ENCODE results near the gene ANKRD44. TPM values are rescaled to one million over a fixed set of nuclear protein-coding genes. Genes with fewer than 3 reads are reported as not detected.

The ANKRD44 gene
- total RNA-seq, 1 experiment from 2014 or later, result 0.68 TPM

DNA sequence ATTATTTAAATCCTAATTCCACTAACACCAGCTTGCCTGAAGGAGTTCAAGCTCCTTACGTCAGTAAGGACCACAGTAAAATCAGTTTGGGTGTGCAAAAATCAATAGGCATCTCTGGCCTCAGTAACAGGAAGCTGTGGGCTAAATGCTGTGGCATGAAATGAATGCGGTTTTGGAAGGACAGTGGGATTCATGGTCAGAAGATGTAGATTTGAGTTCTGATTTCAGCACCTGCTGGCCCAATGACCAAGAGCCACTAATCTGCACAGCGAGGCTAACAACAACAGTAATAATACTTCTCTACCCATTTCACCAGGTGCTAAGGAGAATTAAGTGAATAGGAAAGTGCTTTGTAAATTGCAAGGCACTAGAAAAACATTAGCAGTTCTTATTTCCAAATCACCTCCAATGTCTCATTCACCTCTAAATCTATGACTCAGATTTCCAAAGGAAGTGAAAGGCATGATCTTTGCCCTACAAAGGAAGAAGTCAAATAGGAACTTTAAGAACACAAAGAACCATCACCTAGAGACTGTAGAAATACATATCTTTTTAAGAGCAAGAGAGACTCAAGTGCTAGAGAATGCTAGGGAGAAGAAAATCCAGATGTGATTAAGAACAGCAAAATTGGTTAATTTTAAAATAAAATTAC is 172.6 kb downstream of the ANKRD44 start (continued):
- TF ChIP-seq, protein P1, sequence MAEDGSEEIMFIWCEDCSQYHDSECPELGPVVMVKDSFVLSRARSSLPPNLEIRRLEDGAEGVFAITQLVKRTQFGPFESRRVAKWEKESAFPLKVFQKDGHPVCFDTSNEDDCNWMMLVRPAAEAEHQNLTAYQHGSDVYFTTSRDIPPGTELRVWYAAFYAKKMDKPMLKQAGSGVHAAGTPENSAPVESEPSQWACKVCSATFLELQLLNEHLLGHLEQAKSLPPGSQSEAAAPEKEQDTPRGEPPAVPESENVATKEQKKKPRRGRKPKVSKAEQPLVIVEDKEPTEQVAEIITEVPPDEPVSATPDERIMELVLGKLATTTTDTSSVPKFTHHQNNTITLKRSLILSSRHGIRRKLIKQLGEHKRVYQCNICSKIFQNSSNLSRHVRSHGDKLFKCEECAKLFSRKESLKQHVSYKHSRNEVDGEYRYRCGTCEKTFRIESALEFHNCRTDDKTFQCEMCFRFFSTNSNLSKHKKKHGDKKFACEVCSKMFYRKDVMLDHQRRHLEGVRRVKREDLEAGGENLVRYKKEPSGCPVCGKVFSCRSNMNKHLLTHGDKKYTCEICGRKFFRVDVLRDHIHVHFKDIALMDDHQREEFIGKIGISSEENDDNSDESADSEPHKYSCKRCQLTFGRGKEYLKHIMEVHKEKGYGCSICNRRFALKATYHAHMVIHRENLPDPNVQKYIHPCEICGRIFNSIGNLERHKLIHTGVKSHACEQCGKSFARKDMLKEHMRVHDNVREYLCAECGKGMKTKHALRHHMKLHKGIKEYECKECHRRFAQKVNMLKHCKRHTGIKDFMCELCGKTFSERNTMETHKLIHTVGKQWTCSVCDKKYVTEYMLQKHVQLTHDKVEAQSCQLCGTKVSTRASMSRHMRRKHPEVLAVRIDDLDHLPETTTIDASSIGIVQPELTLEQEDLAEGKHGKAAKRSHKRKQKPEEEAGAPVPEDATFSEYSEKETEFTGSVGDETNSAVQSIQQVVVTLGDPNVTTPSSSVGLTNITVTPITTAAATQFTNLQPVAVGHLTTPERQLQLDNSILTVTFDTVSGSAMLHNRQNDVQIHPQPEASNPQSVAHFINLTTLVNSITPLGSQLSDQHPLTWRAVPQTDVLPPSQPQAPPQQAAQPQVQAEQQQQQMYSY (CRISPR knock-in tag; IDR thresholded peaks at IDR 0.05), result no peak
- TF ChIP-seq TEAD4 (CRISPR knock-in tag; IDR thresholded peaks at IDR 0.05) (no peak), SOX15 (CRISPR knock-in tag; IDR thresholded peaks at IDR 0.05) (no peak), NR2C2 (CRISPR knock-in tag; IDR thresholded peaks at IDR 0.05) (no peak), NR3C1 (CRISPR knock-in tag; conservative IDR thresholded peaks at IDR 0.05; ENCODE audit: low read depth) (no peak)
- TF ChIP-seq, protein P2, sequence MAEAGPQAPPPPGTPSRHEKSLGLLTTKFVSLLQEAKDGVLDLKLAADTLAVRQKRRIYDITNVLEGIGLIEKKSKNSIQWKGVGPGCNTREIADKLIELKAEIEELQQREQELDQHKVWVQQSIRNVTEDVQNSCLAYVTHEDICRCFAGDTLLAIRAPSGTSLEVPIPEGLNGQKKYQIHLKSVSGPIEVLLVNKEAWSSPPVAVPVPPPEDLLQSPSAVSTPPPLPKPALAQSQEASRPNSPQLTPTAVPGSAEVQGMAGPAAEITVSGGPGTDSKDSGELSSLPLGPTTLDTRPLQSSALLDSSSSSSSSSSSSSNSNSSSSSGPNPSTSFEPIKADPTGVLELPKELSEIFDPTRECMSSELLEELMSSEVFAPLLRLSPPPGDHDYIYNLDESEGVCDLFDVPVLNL (CRISPR knock-in tag; IDR thresholded peaks at IDR 0.05; ENCODE audit: borderline replicate concordance, low read depth), result no peak
- TF ChIP-seq, protein P3, sequence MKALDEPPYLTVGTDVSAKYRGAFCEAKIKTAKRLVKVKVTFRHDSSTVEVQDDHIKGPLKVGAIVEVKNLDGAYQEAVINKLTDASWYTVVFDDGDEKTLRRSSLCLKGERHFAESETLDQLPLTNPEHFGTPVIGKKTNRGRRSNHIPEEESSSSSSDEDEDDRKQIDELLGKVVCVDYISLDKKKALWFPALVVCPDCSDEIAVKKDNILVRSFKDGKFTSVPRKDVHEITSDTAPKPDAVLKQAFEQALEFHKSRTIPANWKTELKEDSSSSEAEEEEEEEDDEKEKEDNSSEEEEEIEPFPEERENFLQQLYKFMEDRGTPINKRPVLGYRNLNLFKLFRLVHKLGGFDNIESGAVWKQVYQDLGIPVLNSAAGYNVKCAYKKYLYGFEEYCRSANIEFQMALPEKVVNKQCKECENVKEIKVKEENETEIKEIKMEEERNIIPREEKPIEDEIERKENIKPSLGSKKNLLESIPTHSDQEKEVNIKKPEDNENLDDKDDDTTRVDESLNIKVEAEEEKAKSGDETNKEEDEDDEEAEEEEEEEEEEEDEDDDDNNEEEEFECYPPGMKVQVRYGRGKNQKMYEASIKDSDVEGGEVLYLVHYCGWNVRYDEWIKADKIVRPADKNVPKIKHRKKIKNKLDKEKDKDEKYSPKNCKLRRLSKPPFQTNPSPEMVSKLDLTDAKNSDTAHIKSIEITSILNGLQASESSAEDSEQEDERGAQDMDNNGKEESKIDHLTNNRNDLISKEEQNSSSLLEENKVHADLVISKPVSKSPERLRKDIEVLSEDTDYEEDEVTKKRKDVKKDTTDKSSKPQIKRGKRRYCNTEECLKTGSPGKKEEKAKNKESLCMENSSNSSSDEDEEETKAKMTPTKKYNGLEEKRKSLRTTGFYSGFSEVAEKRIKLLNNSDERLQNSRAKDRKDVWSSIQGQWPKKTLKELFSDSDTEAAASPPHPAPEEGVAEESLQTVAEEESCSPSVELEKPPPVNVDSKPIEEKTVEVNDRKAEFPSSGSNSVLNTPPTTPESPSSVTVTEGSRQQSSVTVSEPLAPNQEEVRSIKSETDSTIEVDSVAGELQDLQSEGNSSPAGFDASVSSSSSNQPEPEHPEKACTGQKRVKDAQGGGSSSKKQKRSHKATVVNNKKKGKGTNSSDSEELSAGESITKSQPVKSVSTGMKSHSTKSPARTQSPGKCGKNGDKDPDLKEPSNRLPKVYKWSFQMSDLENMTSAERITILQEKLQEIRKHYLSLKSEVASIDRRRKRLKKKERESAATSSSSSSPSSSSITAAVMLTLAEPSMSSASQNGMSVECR (CRISPR knock-in tag; IDR thresholded peaks at IDR 0.05; ENCODE audit: borderline replicate concordance), result no peak
- TF ChIP-seq, protein P4, sequence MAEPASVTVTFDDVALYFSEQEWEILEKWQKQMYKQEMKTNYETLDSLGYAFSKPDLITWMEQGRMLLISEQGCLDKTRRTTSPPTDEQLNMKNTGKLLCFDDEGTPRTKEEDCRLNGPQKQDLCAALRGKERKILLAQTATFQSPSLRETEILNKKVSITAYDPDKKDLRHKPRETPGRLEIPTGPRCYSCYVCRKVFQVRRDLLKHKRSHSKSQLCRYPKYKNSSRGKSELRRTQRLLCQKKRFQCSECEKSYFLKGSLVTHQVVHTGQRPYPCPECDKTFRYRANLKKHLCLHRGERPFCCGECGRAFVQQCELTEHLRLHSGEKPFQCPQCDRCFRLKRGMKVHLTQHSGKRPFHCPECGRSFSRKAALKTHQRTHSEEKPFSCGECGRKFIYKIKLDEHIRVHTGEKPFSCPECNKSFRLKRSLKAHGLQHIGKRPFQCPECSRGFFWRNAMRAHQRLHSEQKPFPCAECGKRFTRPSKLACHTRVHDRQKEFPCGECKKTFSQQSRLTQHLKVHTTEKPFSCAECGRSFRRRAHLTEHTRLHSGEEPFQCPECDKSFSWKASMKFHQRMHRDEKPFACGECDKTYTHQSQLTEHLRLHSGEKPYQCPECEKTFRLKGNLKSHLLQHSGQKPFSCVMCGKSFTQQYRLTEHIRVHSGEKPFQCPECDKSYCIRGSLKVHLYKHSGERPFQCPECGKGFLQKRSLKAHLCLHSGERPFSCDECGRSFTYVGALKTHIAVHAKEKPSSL (CRISPR knock-in tag; conservative IDR thresholded peaks at IDR 0.05), result no peak
- TF ChIP-seq, protein P5, sequence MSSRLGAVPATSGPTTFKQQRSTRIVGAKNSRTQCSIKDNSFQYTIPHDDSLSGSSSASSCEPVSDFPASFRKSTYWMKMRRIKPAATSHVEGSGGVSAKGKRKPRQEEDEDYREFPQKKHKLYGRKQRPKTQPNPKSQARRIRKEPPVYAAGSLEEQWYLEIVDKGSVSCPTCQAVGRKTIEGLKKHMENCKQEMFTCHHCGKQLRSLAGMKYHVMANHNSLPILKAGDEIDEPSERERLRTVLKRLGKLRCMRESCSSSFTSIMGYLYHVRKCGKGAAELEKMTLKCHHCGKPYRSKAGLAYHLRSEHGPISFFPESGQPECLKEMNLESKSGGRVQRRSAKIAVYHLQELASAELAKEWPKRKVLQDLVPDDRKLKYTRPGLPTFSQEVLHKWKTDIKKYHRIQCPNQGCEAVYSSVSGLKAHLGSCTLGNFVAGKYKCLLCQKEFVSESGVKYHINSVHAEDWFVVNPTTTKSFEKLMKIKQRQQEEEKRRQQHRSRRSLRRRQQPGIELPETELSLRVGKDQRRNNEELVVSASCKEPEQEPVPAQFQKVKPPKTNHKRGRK (CRISPR knock-in tag; IDR thresholded peaks at IDR 0.05; ENCODE audit: borderline replicate concordance), result no peak

DNA sequence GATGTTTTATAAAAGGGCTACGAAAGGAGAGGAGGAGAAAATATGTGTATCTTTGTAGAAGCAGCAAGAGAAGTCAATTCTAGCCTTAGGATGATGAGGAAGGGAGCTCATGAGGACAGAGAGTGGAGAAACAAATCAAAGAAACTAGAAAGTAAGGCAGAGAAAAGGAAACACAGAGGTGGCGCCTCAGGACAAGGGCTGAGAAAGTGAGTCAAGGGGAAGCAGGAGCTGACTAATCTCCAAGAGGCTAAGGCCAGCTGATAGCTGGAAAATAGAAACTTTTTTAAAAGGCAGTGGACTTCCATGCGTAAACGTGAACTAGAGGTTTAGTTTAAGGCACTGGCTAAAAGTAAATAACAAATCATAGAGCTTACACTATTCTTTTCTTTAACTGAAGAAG is 173.3 kb downstream of the ANKRD44 start:
- POLR2A ChIA-PET, result interaction anchor here (0.7 kb wide), 1 partner anchor 327 kb away, joined by 3 read pairs; no protein-coding TSS in a partner anchor
- H3K36me3 Mint-ChIP-seq, result no peaks in the 10 kb centered on the region
- DNase-seq (ENCODE audit: low spot score) (no peak), ATAC-seq (no peak)
- CTCF ChIA-PET, result interaction anchor here (1.3 to 1.9 kb wide), 2 partner anchors 30 to 31 kb away, joined by 3 to 12 read pairs; no protein-coding TSS in a partner anchor
- no peak overlapping the region for H3K4me3 Mint-ChIP-seq
- no peak overlapping the region for H3K27ac Mint-ChIP-seq
- peaks cover 6% of the 10 kb centered on the region; the same call in 1 of the 2 replicates for H3K4me1 Mint-ChIP-seq
- H3K27me3 Mint-ChIP-seq (ENCODE audit: low read depth), result no peaks in the 10 kb centered on the region
- no peaks in the 10 kb centered on the region for H3K9me3 Mint-ChIP-seq
- TF ChIP-seq, protein P6, sequence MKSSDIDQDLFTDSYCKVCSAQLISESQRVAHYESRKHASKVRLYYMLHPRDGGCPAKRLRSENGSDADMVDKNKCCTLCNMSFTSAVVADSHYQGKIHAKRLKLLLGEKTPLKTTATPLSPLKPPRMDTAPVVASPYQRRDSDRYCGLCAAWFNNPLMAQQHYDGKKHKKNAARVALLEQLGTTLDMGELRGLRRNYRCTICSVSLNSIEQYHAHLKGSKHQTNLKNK (CRISPR knock-in tag; IDR thresholded peaks at IDR 0.05), result no peak
- TF ChIP-seq RELA (CRISPR knock-in tag; IDR thresholded peaks at IDR 0.05; ENCODE audit: borderline replicate concordance), result no peak
- no peak for TF ChIP-seq NR3C1 (CRISPR knock-in tag; conservative IDR thresholded peaks at IDR 0.05; ENCODE audit: low read depth)
- no peak for TF ChIP-seq ZBTB21 (CRISPR knock-in tag; IDR thresholded peaks at IDR 0.05; ENCODE audit: borderline replicate concordance)
- TF ChIP-seq, protein P7, sequence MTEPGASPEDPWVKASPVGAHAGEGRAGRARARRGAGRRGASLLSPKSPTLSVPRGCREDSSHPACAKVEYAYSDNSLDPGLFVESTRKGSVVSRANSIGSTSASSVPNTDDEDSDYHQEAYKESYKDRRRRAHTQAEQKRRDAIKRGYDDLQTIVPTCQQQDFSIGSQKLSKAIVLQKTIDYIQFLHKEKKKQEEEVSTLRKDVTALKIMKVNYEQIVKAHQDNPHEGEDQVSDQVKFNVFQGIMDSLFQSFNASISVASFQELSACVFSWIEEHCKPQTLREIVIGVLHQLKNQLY (CRISPR knock-in tag; IDR thresholded peaks at IDR 0.05), result no peak
- TF ChIP-seq ZNF317 (CRISPR knock-in tag; IDR thresholded peaks at IDR 0.05; ENCODE audit: borderline replicate concordance, low read depth), result no peak
- no peak for TF ChIP-seq JAZF1 (CRISPR knock-in tag; IDR thresholded peaks at IDR 0.05)
- TF ChIP-seq PRRX2 (CRISPR knock-in tag; IDR thresholded peaks at IDR 0.05), result no peak
- no peak for TF ChIP-seq FOXK1 (CRISPR knock-in tag; IDR thresholded peaks at IDR 0.05)
- TF ChIP-seq FOXJ3 (CRISPR knock-in tag; IDR thresholded peaks at IDR 0.05; ENCODE audit: borderline replicate concordance), result no peak
